Common myeloid progenitor, CD34-positive (primary cell): ENCODE results near the gene TCAIM.

Experiments used
- CTCF ChIA-PET: fragments of 350-600 bp; sonication (Branson Sonifier 250); formaldehyde crosslinking; loops from one replicate; lab custom pipeline; 2021; ENCODE audit warnings: antibody characterized with exemption; lab: Charles Lee
- POLR2A ChIA-PET: fragments of 350-600 bp; sonication (Branson Sonifier 250); formaldehyde crosslinking; loops from one replicate; lab custom pipeline; 2021; ENCODE audit warnings: antibody characterized with exemption; lab: Charles Lee
- DNase-seq, 3 donors: peaks; one replicate each; pipeline versions ENCODE4 v3.0.0 to v3.0.0-alpha.2; 2013
- H3K27ac ChIP-seq, 2 experiments: 1 replicate in 1 of 2; 2 replicates in 1 of 2; pipeline ENCODE4 v1.7.0; 2013; ENCODE audit warnings: inconsistent platforms in 2 of 2, low read length in 2 of 2, mild to moderate bottlenecking in 2 of 2, low read depth in 1 of 2, moderate library complexity in 1 of 2; ENCODE audit not compliant: severe bottlenecking in 2 of 2, insufficient read depth in 1 of 2, poor library complexity in 1 of 2
- H3K27me3 ChIP-seq, 5 experiments: replicated peaks in 2 of 5; 1 replicate in 3 of 5; 2 replicates in 2 of 5; pipeline versions ENCODE4 v1.6.1 to v1.7.0; 2013; ENCODE audit warnings: low read length in 4 of 5, mild to moderate bottlenecking in 2 of 5, moderate library complexity in 2 of 5, inconsistent platforms in 1 of 5; ENCODE audit not compliant: insufficient read depth in 5 of 5, control insufficient read depth in 4 of 5
- H3K36me3 ChIP-seq, 4 experiments: 1 replicate in 2 of 4; 2 replicates in 2 of 4; pipeline versions ENCODE4 v1.6.1 to v1.7.0; 2013; ENCODE audit warnings: low read length in 3 of 4, control low read depth in 1 of 4, mild to moderate bottlenecking in 1 of 4; ENCODE audit not compliant: control insufficient read depth in 4 of 4, insufficient read depth in 4 of 4
- H3K4me1 ChIP-seq, 4 experiments: 1 replicate in 3 of 4; 2 replicates in 1 of 4; pipeline versions ENCODE4 v1.6.1 to v1.7.1; 2013; ENCODE audit warnings: low read length in 3 of 4, mild to moderate bottlenecking in 3 of 4, control low read depth in 1 of 4, inconsistent platforms in 1 of 4, moderate library complexity in 1 of 4; ENCODE audit not compliant: control insufficient read depth in 4 of 4, insufficient read depth in 4 of 4; ENCODE audit errors: control extremely low read depth in 1 of 4
- H3K4me3 ChIP-seq, 7 experiments: 1 replicate in 4 of 7; 2 replicates in 3 of 7; pipeline versions ENCODE4 v1.5.1 to v1.7.0; 2013; ENCODE audit warnings: mild to moderate bottlenecking in 7 of 7, low read length in 6 of 7, moderate library complexity in 6 of 7, inconsistent platforms in 2 of 7, low read depth in 2 of 7, control low read depth in 1 of 7; ENCODE audit not compliant: insufficient read depth in 4 of 7, control insufficient read depth in 1 of 7; ENCODE audit errors: extremely low read depth in 1 of 7
- H3K9me3 ChIP-seq, 5 experiments: 1 replicate in 4 of 5; 2 replicates in 1 of 5; pipeline versions ENCODE4 v1.6.1 to v1.7.1; 2013; ENCODE audit warnings: low read length in 4 of 5, mild to moderate bottlenecking in 2 of 5, inconsistent platforms in 1 of 5, low read depth in 1 of 5, moderate library complexity in 1 of 5; ENCODE audit not compliant: control insufficient read depth in 4 of 5, insufficient read depth in 2 of 5; ENCODE audit errors: control extremely low read depth in 1 of 5
- WGBS: methylation state at CpG from one replicate; pipeline ENCODE4 v1.1.5; 2013; ENCODE audit not compliant: insufficient coverage; 5-methylcytosine and 5-hydroxymethylcytosine counted together

Gene TCAIM

GRCh38 chr3:44451441-44451840 lies 112.9 kb downstream of the TCAIM start:
- ChIA-PET CTCF (interaction anchor here (1.3 to 2.3 kb wide), 2 partner anchors 10 to 12 kb away, joined by 3 to 6 read pairs; no protein-coding TSS in a partner anchor), POLR2A (no interaction called here)
- no peak for DNase-seq
- Histone ChIP-seq H3K27me3 (no peaks in the 10 kb centered on the region), H3K4me1 (no peaks in the 10 kb centered on the region), H3K4me3 (no peak overlapping the region), H3K36me3 (peaks cover 53 to 95% (median 85%) of the 10 kb centered on the region in 4 experiments), H3K27ac (no peak overlapping the region), H3K9me3 (peaks cover 2 to 48% (median 25%) of the 10 kb centered on the region in 5 experiments)
- WGBS: 93% methylated on average over 2 of the region's 3 CpGs

GRCh38 chr3:44454258-44454657 lies 115.7 kb downstream of the TCAIM start:
- POLR2A ChIA-PET: interaction anchor here (0.9 to 1.0 kb wide), 2 partner anchors 15 kb away, joined by 4 read pairs; no protein-coding TSS in a partner anchor
- WGBS: 94% methylated on average over 2 of the region's 4 CpGs
- peaks cover 1 to 25% (median 12%) of the 10 kb centered on the region in 5 experiments for H3K9me3 ChIP-seq

DNA sequence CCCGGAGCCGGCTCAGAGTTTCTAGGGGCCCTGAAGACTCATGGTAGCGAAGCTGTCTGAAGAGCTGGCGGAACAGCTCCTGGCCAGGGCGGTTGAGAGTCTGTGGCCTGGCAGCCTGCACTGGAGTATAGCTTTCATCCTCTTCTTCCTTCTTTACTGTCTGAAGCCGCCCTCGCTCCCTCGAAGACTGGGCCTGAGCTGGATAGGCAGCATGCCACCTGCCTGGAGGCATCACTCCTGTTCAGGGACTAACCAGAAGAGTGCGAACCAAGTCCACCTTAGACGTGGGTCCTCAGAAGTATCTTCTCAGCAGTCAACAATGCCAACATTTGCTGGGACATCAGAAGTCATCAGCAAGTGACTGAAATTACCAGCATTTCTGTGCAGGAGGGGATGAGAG lies 116.8 kb downstream of the TCAIM start:
- Histone ChIP-seq H3K9me3 (peaks cover 3 to 18% (median 10%) of the 10 kb centered on the region in 5 experiments), H3K27me3 (no peaks in the 10 kb centered on the region), H3K36me3 (peaks cover 44 to 90% (median 65%) of the 10 kb centered on the region in 4 experiments), H3K4me3 (no peak overlapping the region), H3K27ac (no peak overlapping the region), H3K4me1 (no peaks in the 10 kb centered on the region)
- ChIA-PET CTCF (interaction anchor here (1.1 to 1.6 kb wide), 3 partner anchors 8 to 132 kb away, joined by 3 read pairs; no protein-coding TSS in a partner anchor), POLR2A (interaction anchor here (0.9 kb wide), 1 partner anchor 16 kb away, joined by 4 read pairs; no protein-coding TSS in a partner anchor)
- no peak for DNase-seq
- 95% methylated on average over 10 of the region's 10 CpGs for WGBS

More at GRCh38 chr3:44454258-44454657, 115.7 kb downstream of the TCAIM start:
- DNase-seq: no peak
- Histone ChIP-seq H3K4me1 (no peaks in the 10 kb centered on the region), H3K36me3 (peaks cover 42 to 92% (median 74%) of the 10 kb centered on the region in 4 experiments), H3K27me3 (no peaks in the 10 kb centered on the region), H3K27ac (no peak overlapping the region), H3K4me3 (no peak overlapping the region)
- CTCF ChIA-PET: interaction anchor here (0.6 kb wide), 1 partner anchor 11 kb away, joined by 4 read pairs; no protein-coding TSS in a partner anchor
